Measurements from ENCODE around the gene TAS2R60. TPM values are rescaled to one million over a fixed set of nuclear protein-coding genes. Genes with fewer than 3 reads are reported as not detected.

The TAS2R60 gene
- total and polyA plus RNA-seq, 2 of the 8 experiments (the other 6 are each of a cell fraction or from before 2014, with no cell fraction given), result 0.15 to 0.32 TPM

GRCh38 chr7:143452495-143452894 is 9.2 kb downstream of the TAS2R60 start (continued):
- TF ChIP-seq CHD7 (IDR thresholded peaks at IDR 0.05; ENCODE audit: insufficient replicate concordance, low read length) (no peak), ATF2 (IDR thresholded peaks at IDR 0.05; ENCODE audit: low read length) (no peak), SP1 (IDR thresholded peaks at IDR 0.05; ENCODE audit: low read depth, low read length) (no peak), CREB1 (IDR thresholded peaks at IDR 0.05) (no peak)
